Keratinocyte (primary cell): ENCODE data around the gene SCD.

Experiments
- CTCF ChIP-seq, 3 experiments: IDR thresholded peaks in 1 of 3; conservative IDR thresholded peaks in 1 of 3; optimal IDR thresholded peaks in 1 of 3; 2 replicates in 2 of 3; 3 replicates in 1 of 3; pipeline versions ENCODE3 to v1.5.1; 2011; ENCODE audit warnings: low read length in 3 of 3, mild to moderate bottlenecking in 3 of 3, moderate library complexity in 2 of 3, control low read depth in 1 of 3, inconsistent platforms in 1 of 3; ENCODE audit not compliant: insufficient read depth in 2 of 3; ENCODE audit errors: extremely low read depth in 1 of 3
- EZH2 ChIP-seq: IDR thresholded peaks from one replicate; pipeline ENCODE4 v1.6.1; 2012; ENCODE audit warnings: inconsistent platforms, mild to moderate bottlenecking, low read length, moderate library complexity

DNA sequence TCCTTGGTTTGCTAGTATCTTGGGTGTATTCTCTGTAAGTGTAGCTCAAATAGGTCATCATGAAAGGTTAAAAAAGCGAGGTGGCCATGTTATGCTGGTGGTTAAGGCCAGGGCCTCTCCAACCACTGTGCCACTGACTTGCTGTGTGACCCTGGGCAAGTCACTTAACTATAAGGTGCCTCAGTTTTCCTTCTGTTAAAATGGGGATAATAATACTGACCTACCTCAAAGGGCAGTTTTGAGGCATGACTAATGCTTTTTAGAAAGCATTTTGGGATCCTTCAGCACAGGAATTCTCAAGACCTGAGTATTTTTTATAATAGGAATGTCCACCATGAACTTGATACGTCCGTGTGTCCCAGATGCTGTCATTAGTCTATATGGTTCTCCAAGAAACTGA is 17.1 kb downstream of the SCD start:
- TF ChIP-seq CTCF (optimal IDR thresholded peaks at IDR 0.05 in 1 of 3, IDR thresholded peaks at IDR 0.05 in 1 of 3, conservative IDR thresholded peaks at IDR 0.05 in 1 of 3; ENCODE audit: extremely low read depth in 1 of 3, insufficient read depth in 2 of 3, low read length in 3 of 3), result no peak
- no peak for TF ChIP-seq EZH2
